Measurements from ENCODE around the gene ZNF181.

The ZNF181 gene

GRCh38 chr19:34787059-34787824 is 53.2 kb downstream of the ZNF181 start:
- Histone ChIP-seq H3K9me3 (ENCODE audit: control insufficient read depth in 2 of 2, low read length in 2 of 2) (peaks cover 0 to 2% of the 10 kb centered on the region in 2 donors), H3K27me3 (ENCODE audit: control insufficient read depth in 1 of 2, insufficient read depth in 2 of 2, low read length in 2 of 2) (no peaks in the 10 kb centered on the region), H3K4me3 (ENCODE audit: low read length in 2 of 2) (no peak overlapping the region), H3K4me1 (ENCODE audit: control insufficient read depth, insufficient read depth, low read length) (no peaks in the 10 kb centered on the region), H3K27ac (ENCODE audit: low read length) (no peak overlapping the region), H3K9ac (ENCODE audit: low read length in 2 of 2) (no peak overlapping the region), H3K36me3 (ENCODE audit: control insufficient read depth in 2 of 2, insufficient read depth in 2 of 2, low read length in 2 of 2) (no peaks in the 10 kb centered on the region)

DNA sequence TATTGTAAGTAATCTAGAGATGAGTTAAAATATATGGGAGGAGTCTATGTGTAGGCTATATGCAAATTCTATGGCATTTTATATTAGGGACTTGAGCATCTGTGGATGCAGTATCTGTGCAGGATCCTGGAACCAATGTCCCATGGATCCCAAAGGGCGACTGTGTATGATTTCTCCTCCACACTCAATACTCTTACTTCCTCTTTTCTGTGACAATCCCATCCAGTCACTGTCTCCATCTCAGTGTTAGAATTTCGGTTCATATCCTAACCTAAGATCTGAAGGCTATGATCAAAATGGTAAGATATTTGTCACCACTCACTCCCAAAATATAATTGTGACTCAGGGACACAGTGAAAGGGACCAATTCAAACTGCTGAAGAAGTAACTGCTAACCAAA is 54.0 kb downstream of the ZNF181 start:
- no peak overlapping the region for H3K27ac ChIP-seq (ENCODE audit: low read length)
- H3K4me3 ChIP-seq (ENCODE audit: low read length in 2 of 2) = no peak overlapping the region
- H3K9me3 ChIP-seq (ENCODE audit: control insufficient read depth in 2 of 2, low read length in 2 of 2) = peaks cover 0 to 2% of the 10 kb centered on the region in 2 donors
- H3K9ac ChIP-seq (ENCODE audit: low read length in 2 of 2) = no peak overlapping the region
- H3K27me3 ChIP-seq (ENCODE audit: control insufficient read depth in 1 of 2, insufficient read depth in 2 of 2, low read length in 2 of 2) = no peaks in the 10 kb centered on the region
- no peaks in the 10 kb centered on the region for H3K36me3 ChIP-seq (ENCODE audit: control insufficient read depth in 2 of 2, insufficient read depth in 2 of 2, low read length in 2 of 2)
- H3K4me1 ChIP-seq (ENCODE audit: control insufficient read depth, insufficient read depth, low read length) = no peaks in the 10 kb centered on the region

DNA sequence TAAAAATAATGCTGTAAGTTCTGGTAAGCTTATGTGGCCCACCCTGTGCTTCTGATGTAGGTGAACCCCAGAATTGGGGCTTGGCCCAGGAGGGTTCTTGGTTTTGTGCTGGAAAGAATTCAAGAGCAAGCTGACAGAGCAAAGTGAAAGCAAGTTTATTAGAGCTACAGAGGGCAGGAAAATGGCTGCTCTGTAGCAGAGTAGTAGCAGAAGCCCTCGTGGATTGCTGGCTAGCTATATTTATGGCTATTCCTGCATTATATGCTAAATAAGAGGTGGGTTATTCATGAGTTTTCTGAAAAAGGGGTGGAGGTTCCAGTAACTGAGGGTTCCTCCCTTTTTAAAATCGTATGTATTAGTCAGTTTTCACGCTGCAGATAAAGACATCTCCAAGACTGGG is 59.5 kb downstream of the ZNF181 start:
- peaks cover 0 to 7% of the 10 kb centered on the region in 2 donors for H3K9me3 ChIP-seq (ENCODE audit: control insufficient read depth in 2 of 2, low read length in 2 of 2)
- H3K27ac ChIP-seq (ENCODE audit: low read length) = no peak overlapping the region
- H3K4me1 ChIP-seq (ENCODE audit: control insufficient read depth, insufficient read depth, low read length) = no peaks in the 10 kb centered on the region
- no peak overlapping the region for H3K4me3 ChIP-seq (ENCODE audit: low read length in 2 of 2)
- H3K27me3 ChIP-seq (ENCODE audit: control insufficient read depth in 1 of 2, insufficient read depth in 2 of 2, low read length in 2 of 2) = no peaks in the 10 kb centered on the region
- no peaks in the 10 kb centered on the region for H3K36me3 ChIP-seq (ENCODE audit: control insufficient read depth in 2 of 2, insufficient read depth in 2 of 2, low read length in 2 of 2)
- no peak overlapping the region for H3K9ac ChIP-seq (ENCODE audit: low read length in 2 of 2)

DNA sequence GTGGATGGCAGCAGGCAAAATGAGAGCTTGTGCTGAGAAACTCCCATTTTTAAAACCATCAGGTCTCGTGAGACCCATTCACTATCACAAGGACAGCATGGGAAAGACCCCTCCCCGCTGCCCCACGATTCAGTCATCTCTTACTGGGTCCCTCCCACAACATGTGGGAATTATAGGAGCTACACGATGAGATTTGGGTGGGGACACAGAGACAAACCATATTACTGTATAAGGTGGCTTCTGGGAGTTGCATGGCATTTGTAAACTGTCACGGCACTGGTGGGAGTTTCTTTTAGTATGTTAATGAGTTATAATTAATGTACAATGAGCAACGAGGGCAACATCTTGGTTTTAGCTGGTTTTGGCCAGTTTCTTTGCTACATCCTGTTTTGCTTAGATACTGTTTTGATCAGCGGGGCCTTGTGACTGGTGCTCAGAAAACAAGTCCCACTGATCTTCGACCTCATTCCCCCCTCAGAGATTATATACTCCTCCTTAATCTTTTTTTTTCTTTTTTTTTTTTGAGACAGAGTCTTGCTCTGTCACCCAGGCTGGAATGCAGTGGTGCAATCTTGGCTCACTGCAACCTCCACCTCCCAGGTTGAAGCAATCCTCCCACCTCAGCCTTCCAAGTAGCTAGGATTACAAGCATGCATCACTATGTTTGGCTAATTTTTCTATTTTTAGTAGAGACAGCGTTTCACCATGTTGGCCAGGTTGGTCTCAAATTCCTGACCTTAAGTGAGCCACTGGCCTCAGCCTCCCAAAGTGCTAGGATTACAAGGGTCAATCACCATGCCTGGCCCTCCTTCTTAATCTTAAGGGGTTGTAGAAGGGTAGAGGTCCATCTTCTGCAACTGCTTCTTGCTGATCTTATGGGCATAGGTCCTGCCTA is 60.3 kb downstream of the ZNF181 start:
- Histone ChIP-seq H3K9me3 (ENCODE audit: control insufficient read depth in 2 of 2, low read length in 2 of 2) (peaks cover 0 to 7% of the 10 kb centered on the region in 2 donors), H3K36me3 (ENCODE audit: control insufficient read depth in 2 of 2, insufficient read depth in 2 of 2, low read length in 2 of 2) (no peaks in the 10 kb centered on the region), H3K9ac (ENCODE audit: low read length in 2 of 2) (no peak overlapping the region), H3K27me3 (ENCODE audit: control insufficient read depth in 1 of 2, insufficient read depth in 2 of 2, low read length in 2 of 2) (no peaks in the 10 kb centered on the region), H3K27ac (ENCODE audit: low read length) (no peak overlapping the region), H3K4me1 (ENCODE audit: control insufficient read depth, insufficient read depth, low read length) (no peaks in the 10 kb centered on the region), H3K4me3 (ENCODE audit: low read length in 2 of 2) (no peak overlapping the region)

Data from stomach smooth muscle (tissue), 2 donors.